NB4 (cell line): Measurements from ENCODE around the gene ALCAM.

Source experiments
- CTCF ChIP-seq: IDR thresholded peaks from one replicate; pipeline ENCODE4 v1.5.1; 2012; ENCODE audit warnings: low read depth, low read length
- POLR2A ChIP-seq: IDR thresholded peaks from 2 replicates; pipeline ENCODE4 v1.6.1; 2011; ENCODE audit warnings: mild to moderate bottlenecking; ENCODE audit not compliant: insufficient read length; ENCODE audit errors: extremely low read depth

GRCh38 chr3:105365081-105365390 lies 1.7 kb upstream of the ALCAM start:
- TF ChIP-seq CTCF (no peak), POLR2A (no peak)
